GM21723 (cell line): ENCODE results near the gene IQCM.

ENCODE experiments used
- ATAC-seq: cut with Tn5 transposase; IDR thresholded peaks from one replicate; pipeline ENCODE4 v1.9.1; 2021; ENCODE audit warnings: mild to moderate bottlenecking, moderate library complexity; ENCODE audit not compliant: unreplicated experiment

Gene IQCM

GRCh38 chr4:149713031-149713430, 102.6 kb downstream of the IQCM start:
- ATAC-seq = no peak

GRCh38 chr4:149711593-149712365, 103.9 kb downstream of the IQCM start:
- no peak for ATAC-seq

GRCh38 chr4:149709640-149710039, 106.0 kb downstream of the IQCM start:
- no peak for ATAC-seq

GRCh38 chr4:149708513-149709130, 107.0 kb downstream of the IQCM start:
- ATAC-seq = no peak

- no peak for ATAC-seq
Measured at GRCh38 chr4:149707862-149708261, 107.8 kb downstream of the IQCM start.

- ATAC-seq = no peak
Measured at GRCh38 chr4:149706942-149707341, 108.7 kb downstream of the IQCM start.

- ATAC-seq = peak; percentile 67
Measured at GRCh38 chr4:149702414-149703293, 113.0 kb downstream of the IQCM start.

- no peak for ATAC-seq
Measured at GRCh38 chr4:149701435-149702156, 114.0 kb downstream of the IQCM start.

- no peak for ATAC-seq
Measured at GRCh38 chr4:149700272-149700671, 115.4 kb downstream of the IQCM start.

GRCh38 chr4:149699642-149700041, 116.0 kb downstream of the IQCM start:
- ATAC-seq = no peak

- no peak for ATAC-seq
Measured at GRCh38 chr4:149690726-149691125, 124.9 kb downstream of the IQCM start.

GRCh38 chr4:149684516-149684915, 131.1 kb downstream of the IQCM start:
- no peak for ATAC-seq

- ATAC-seq = peak; percentile 87
Measured at GRCh38 chr4:149676076-149676475, 139.6 kb downstream of the IQCM start.

- ATAC-seq = no peak
Measured at GRCh38 chr4:149645790-149646189, 169.9 kb downstream of the IQCM start.

GRCh38 chr4:149638073-149638472, 177.6 kb downstream of the IQCM start:
- no peak for ATAC-seq

- ATAC-seq = no peak
Measured at GRCh38 chr4:149634368-149634767, 181.3 kb downstream of the IQCM start.

GRCh38 chr4:149631629-149632028, 184.0 kb downstream of the IQCM start:
- ATAC-seq = no peak

- no peak for ATAC-seq
Measured at GRCh38 chr4:149630064-149630463, 185.6 kb downstream of the IQCM start.

GRCh38 chr4:149605601-149606378, 209.9 kb downstream of the IQCM start:
- no peak for ATAC-seq

GRCh38 chr4:149604827-149605226, 210.8 kb downstream of the IQCM start:
- ATAC-seq = no peak
